SK-MEL-5 (cell line): ENCODE measurements around the gene PDE1C. TPM values are rescaled to one million over a fixed set of nuclear protein-coding genes. Genes with fewer than 3 reads are reported as not detected.
"Not testable (repeated sequence)": the region's sequence is repeated elsewhere in the genome, so short reads cannot be mapped to it uniquely, and the experiment has no call there.

Experiments
- DNase-seq: peaks from one replicate; pipeline ENCODE4 v3.0.0-alpha.2; 2016; ENCODE audit warnings: low read depth, low spot score
- in situ Hi-C: cut with HindIII; loops from 2 replicates; pipeline ENCODE4 v1.10.0; 2016; ENCODE audit warnings: low sequenced_read_pairs, high pct_unique_total_duplicates, low pct_unique_long_range_greater_than_20kb
- total RNA-seq: library from RNA; depleted of rRNA; stranded (reverse); fragments of >200 nt; shearing (Covaris generic); gene quantifications from 2 replicates; pipeline ENCODE4 v1.2.3, GENCODE V29; 2014

Gene PDE1C
- total RNA-seq, 1 experiment from 2014 or later: 0.69 TPM

DNA sequence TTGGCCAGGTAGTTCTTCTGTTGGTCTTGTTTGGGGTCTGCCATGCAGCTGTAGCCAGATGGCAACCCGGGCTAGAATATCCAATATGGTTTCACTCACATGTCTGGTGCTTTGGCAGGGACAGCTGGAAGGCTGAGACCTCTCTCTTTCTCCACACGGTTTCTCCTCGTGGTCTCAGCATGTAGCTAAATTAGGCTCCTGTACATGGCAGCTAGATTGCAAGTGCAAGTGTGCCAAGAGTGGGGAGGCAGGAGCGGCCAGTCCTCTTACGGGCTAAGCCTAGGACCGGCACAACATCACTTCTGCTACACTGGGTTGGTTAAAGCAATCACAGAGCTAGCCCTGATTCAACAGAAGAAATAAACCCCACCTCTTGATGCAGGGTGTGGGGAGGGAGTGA lies 9.3 kb upstream of the PDE1C start:
- in situ Hi-C loops: no loop called here
- no peak for DNase-seq

DNA sequence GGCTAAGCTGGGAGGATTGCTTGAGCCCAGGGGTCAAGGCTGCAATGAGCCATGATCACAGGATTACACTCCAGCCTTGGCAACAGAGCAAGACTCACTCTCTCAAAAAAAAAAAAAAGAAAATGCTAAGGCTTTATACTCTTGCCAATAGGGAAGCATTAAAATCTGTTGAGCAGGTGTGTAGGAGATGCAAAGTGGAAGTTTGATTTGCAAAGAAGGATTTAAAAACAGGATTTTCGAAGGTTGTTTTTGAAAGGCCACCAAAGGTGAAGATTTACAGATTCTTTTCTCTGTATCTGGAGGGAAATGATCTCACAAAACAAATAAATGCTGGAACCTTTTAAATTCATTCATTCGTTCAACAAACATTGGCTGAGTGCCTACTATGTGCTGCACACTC lies 8.6 kb upstream of the PDE1C start:
- DNase-seq: no peak
- in situ Hi-C loops: no loop called here

DNA sequence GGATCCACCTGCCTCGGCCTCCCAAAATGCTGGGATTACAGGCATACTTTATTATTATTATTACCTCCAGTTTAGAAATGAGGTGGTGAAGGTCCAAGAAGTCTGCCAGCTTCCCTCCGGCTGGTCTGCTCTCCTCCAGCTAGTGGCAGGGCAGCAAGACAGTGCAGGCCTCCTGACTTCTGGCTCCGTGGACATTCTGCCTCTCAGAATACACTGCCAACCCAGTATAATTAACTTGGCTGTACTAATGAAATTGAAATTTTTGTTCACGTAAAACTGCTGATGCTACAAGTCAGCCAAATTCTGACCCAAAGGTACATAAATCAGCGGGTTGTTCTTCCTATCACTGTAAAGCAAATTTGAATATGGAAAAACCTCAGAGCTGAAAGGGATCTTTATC lies 7.6 kb upstream of the PDE1C start:
- in situ Hi-C loops: no loop called here

DNA sequence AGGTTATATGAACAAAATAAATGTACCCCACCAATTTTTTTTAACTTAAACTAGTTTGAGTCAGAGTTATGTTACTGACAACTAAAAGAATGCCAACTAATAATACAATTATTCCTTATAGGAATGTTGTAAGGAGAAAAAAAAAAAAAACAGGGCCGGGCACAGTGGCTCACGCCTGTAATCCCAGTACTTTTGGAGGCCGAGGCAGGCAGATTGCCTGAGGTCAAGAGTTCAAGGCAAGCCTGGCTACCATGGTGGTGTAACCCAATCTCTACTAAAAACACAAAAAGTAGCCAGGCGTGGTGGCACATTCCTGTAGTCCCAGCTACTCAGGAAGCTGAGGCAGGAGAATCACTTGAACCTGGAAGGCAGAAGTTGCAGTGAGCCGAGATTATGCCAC lies 6.6 kb upstream of the PDE1C start:
- in situ Hi-C loops, DNase-seq: not testable (repeated sequence)

More for the DNA sequence above, 7.6 kb upstream of the PDE1C start:
- no peak for DNase-seq

DNA sequence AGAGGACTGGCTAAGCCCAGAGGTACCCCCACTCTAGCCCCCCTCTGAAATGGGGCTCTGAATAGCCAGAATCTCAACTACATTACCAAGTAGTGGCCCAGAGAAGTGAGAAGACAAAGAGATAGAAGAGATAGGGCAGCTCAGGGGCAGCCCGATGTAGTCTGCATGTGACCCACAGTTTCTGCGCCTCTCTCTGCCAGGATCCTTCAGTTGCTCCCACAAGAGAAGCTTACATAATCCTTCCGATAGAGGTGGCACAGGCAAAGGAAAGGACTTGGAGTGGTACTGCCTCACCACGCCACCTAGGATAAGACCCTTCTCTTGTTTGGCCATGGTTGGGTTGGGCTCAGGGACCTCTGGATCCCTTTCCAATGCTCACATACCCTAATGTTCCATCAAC lies 5.4 kb upstream of the PDE1C start:
- DNase-seq: no peak
- in situ Hi-C loops: no loop called here

DNA sequence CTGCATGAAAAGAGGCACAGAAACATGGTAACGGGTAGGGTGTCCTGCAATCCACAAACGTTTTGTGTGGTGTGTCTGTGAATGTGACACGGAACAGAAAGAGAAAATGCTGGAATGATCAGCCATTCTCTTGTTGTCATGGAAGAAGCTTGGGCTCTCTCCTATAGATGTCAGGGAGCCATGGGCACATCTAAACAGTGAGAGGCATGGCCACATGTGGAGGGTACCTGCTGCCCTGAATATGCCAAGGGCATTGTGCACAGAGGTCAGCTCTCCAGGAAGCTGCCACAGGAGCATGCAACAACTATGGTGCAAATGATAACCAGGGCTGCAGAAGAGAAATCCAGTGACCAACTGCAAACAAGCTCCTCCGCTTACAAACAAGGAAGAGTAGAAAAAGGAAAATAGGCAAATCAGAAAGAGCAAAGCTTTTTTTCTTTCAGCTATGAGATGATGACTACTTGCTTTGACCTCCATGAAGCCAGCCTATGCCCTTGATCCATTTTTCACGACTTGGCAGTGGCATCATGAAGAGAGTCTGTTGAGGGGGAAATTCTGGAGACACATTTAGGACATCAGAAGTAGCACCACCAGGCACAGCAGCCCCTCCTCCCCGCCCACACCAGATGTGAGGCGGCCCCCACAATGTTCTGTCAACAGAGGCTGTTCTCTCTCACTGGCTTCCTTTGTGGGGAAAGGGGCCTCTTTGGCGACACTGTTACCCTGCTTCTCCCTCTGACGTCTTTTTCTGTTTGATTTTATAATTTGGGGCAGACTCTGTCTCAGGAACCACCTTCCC lies 4.8 kb upstream of the PDE1C start:
- no peak for DNase-seq
- in situ Hi-C loops: no loop called here

DNA sequence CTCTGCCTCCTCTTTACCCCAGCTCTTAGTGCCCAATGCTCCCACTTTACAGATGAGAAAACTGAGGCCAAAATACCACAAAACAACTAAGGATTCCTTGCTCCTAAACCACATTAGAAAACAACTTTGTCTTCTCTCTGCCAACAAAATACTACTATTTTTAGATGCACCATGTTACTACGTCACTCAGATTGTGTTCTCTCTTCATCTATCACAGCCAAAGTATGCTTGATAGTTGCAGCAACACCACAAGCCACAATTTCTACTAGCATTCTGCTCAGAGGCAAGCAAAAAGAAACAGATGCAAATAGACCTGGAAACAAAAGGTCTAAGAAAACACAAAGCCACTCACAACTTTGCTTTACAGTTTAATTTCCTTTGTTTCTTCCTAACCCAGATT lies 3.3 kb upstream of the PDE1C start:
- DNase-seq: no peak
- in situ Hi-C loops: no loop called here

DNA sequence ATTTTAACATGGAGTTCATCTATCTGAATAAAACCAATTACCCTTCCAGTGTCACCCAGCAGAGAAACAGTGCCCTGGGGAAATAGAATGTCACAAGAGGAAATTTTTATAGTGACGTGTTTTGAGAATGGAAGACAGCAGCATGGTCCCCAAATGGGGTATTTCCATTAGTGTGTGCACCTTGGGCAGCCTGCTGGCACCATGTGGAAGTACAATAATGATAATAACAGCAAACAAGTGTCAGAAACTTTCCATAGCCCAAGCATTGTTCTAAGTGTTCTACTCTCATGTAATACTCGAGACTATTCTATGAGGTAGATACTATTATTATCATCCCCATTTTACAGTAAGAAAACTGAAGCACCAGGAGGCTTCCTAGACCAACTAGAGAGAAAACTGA lies 2.2 kb upstream of the PDE1C start:
- in situ Hi-C loops: no loop called here

DNA sequence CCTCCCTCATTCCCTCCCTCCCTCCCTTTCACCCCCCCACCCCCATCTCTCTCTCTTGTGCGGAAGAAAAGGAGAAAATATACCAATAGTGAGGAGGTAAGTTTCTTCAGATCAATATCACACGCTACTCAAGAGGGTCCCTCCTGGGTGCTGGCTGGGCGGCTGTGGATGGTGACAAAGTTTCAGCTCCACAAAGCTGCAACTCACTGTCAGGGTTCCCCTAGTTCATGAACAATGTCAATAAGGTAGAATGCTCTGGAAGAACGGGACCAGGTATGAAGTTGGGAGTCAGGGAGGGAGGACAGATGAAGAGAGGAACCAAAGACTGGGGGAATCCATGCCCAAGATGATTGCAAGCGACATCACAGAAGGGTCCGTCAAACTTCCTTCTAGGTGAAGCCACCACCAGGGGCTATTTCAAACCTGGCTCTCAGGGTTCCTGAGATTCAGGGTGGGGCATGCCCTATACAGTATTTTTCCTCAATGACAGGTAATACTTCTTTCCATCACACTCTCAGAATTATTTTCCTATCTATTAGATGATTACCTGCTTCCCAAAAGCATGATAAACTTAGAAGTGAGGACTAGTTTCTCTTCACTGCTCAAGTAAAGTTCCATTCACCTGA lies 1.4 kb upstream of the PDE1C start:
- in situ Hi-C loops: no loop called here
- no peak for DNase-seq

More for the DNA sequence above, 2.2 kb upstream of the PDE1C start:
- peak; percentile 30 for DNase-seq

DNA sequence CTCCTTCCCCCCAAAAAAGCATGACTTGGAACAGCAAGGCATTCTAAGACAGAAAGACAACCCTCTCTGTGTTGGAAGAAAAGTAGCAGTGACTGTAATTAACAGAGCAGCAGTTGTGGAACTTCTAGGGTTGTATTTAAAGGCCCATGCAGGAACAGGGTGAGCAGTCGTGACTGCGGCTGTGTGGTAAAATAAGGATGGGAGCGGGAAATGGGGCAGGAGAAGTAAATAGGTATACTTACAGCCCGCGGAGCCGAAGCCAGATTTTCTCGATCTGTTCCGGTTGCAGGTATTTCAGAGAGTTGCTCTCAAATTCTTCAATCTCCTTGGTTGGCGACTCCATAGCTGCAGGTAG lies 179 bp downstream of the PDE1C start:
- in situ Hi-C loops: no loop called here
- DNase-seq: no peak

DNA sequence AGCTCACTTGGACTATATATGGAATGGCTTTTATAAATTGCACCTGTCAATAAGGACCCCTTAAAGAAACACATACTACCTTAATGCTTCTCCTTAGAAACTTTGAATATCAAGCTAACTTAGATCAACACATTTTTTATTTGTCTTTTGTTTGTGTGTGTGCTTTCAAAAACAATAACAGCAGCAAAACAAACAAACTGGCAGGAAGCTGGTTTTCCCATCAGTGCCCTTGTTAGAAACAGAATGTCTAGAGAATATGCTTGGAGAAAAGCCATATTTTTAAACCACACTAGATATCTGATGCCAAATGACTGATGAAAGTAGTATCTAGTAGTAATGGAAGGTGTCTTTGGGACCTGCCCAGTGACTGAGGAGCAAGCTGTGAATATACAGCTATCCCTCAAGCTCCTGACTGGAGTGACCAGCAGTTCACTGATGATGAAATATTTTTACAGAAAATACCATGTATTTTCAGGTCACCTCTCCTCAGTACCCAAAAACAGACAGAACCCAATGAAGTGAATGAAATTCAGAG lies 1.0 kb downstream of the PDE1C start:
- in situ Hi-C loops: no loop called here
- no peak for DNase-seq

DNA sequence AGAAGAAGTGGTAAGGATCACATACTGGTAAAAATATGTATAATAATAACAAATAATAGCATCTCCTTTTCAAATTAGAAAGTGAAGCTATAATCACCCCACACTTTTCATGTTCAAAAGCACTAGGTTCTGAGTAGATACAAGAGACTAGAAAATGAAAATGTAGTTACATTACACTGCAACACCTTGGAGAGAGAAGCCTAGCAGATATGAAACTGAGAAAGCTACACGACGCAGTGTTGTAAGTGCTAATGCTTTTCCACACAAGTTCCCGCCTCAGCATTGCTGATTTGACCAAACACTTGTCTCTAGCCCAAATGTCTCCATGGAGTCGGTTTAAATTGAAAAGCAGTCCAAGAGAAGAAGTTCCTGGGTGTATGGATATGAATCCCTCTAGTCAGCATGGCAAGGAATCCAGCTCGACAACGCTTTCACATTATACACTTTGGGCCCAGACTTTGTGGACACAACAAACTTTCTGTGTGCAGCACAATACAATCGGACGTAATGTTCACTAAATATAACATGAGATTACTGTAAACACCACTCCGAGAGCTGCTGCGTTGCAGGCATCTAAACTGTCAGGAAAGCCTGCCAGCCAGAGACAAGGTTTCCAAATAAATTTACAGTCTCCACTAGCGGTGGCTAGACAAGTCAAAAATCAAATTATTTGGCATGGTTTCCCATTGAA lies 1.7 kb downstream of the PDE1C start:
- DNase-seq: no peak
- in situ Hi-C loops: no loop called here

DNA sequence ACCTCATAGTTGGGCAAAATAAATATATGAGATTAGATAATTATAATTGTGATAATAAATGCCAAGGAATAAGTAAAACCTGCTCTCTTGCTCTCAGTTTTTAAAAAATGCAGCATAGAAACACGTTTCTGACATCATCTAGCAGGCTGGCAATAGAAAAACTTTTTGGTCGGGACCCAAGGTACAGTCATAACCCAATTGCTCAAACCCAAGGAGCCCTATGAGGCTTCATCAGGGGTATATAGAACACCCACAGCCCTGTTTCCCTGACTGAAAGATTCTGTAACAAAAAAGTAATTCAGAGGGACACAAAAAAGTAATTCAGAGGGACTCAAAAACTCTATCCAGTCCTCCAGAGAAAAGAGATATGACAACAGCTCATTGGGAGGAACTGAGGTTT lies 3.8 kb downstream of the PDE1C start:
- in situ Hi-C loops: no loop called here
- DNase-seq: no peak

DNA sequence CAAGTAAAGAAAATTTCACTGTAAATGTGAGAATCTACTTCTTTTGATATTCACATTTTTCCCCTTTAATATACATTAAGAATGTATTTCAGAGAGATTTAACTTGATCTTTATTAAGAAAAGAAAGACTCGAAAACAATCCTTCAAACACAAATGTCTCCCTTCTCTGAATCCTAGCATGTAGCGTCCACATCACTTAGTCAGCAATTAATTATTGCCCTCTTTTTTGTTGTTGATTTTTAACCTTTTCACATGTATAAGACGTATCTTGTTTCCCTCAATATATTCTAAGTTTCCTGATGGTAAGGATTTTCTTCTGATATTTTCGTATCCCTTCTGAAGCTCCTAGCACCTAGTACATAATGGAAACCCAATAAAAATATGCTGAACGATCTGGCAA lies 6.6 kb downstream of the PDE1C start:
- in situ Hi-C loops: no loop called here
- DNase-seq: no peak

DNA sequence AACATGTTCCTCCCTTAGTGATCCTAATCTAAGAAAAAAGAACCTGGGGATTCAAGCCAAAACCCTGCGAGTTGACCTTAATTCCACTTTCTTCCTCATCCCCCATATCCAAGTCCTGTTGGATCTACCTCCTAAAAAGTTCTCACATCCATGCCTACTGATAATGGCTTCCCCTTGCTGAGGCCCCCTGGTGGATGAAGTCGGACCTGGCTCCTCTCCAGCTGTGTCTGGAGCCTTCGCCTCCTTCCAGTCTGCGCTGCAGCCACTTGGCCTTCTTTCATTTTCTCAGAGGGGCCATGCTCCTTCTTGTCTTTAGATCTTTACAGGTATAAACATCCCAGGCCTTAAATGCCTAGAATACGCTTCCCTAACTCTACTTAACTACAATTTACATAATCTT lies 8.1 kb downstream of the PDE1C start:
- DNase-seq: peak; percentile 86
- in situ Hi-C loops: no loop called here

DNA sequence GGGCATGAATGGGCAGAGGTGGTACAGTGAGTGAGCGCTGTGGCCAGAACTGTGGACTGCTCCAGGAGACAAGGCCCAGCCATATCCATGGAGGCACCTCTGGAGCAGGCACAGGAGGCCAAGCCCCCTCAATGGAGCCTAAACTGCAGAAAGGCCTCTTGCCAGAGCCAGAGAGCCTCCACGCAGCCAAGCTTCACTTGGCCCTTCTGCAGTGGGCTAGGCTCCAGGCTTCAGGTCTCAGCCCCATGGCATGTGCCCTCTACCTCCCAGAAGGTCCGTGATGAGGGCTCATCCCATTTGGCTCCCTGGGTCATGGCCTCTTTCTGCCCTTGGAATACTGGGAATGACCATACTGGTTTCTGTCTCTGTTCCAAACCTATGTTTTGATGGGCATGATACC lies 8.9 kb downstream of the PDE1C start:
- in situ Hi-C loops: no loop called here
- DNase-seq: no peak

DNA sequence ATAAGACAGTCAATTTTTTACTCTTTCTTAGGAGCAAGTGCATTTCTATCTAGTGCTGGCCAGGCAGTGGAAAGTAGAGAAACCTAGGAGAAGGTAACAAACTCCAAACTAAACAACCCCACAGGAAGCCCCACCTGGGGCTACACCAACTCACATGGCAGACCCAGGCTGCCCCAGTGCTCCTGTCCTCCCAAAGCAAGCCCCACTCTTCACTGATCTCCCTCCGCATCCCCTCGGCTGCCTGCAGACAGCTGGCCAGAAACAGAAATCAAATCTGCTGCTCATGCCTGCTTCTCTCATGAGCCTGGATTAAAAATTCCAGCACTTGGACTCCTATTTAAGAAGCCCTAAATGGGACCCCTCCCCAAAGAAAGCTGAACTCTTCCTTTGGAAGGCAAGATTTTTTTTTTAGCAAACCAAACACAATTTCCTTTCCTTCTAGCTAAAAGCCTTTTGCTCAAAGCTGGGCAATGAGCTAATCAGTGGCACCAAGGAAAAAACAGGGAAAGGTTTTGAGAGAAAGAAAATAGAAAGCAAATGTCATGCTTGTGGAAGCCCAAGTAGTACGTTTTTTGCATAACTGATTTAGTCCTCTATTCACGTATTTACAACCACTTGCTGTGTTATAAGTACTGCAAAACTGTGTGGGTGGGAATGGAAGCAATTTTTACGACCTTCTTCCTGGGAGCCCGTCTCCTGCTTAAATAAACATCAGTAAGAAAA lies 10.8 kb downstream of the PDE1C start:
- in situ Hi-C loops: no loop called here
- no peak for DNase-seq

DNA sequence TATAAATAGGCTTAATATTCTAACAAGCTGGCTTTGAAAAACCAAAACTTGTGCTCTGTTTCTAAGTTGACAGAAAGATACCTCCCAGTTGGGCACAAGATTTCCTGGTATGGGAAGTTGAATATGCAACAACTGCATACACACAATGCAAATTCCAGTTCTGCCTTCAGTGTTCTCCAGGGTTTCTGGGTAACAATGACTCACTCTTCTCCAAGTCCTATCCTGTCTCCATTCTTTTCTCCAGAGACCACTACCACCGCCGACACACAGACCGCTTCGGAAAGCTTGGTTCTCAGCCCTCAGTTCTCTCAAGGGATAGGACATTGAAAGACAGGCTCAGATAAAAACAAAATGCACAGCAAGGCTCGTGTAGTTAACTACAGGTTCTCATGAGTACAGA lies 12.2 kb downstream of the PDE1C start:
- in situ Hi-C loops: no loop called here
- DNase-seq: peak; percentile 58
